HG02798 (cell line): Measurements from ENCODE around the gene CUEDC1.
"Not testable (repeated sequence)": the region's sequence is repeated elsewhere in the genome, so short reads cannot be mapped to it uniquely, and the experiment has no call there.

ENCODE experiments used
- ATAC-seq: cut with Tn5 transposase; IDR thresholded peaks from one replicate; pipeline ENCODE4 v1.9.1; 2021; ENCODE audit warnings: mild to moderate bottlenecking; ENCODE audit not compliant: unreplicated experiment, poor library complexity

Gene CUEDC1

DNA sequence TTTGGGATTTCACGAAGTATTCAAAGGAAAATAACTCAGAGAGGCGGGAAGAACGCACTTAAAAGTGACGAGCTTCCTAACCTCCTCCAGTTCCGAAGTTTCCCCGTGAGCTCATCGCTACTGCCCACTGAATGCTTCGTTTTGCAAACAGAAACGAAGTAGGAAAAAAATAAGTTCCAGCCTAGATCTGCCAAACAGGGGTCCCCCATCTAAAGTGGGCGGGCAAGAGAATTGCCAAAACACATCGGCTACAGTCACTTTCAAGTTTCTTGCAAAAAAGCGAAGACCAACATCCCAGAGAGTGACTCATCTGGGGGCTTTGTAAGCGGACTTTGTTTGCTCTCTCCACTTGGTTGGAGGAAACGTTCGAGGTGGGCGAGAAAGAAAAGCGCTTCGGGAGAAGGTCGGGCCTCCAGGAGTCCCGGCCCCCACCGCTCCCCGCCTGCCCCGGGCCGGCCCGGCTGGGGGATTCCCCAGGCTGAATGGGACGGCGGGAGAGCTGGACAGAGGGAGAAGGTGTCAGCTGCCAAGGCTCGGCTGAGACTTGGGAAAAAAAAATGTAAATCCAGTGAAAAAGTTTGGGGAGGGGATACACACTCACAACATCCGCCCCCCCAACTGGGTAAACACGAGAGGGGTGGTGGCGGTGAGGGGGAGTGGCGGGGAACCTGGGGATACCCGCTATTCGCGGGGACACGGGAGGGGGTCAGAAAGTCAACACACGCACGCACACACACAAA lies 31.8 kb upstream of the CUEDC1 start:
- ATAC-seq, result no peak

GRCh38 chr17:57985675-57985974 lies 30.4 kb upstream of the CUEDC1 start:
- ATAC-seq, result no peak

DNA sequence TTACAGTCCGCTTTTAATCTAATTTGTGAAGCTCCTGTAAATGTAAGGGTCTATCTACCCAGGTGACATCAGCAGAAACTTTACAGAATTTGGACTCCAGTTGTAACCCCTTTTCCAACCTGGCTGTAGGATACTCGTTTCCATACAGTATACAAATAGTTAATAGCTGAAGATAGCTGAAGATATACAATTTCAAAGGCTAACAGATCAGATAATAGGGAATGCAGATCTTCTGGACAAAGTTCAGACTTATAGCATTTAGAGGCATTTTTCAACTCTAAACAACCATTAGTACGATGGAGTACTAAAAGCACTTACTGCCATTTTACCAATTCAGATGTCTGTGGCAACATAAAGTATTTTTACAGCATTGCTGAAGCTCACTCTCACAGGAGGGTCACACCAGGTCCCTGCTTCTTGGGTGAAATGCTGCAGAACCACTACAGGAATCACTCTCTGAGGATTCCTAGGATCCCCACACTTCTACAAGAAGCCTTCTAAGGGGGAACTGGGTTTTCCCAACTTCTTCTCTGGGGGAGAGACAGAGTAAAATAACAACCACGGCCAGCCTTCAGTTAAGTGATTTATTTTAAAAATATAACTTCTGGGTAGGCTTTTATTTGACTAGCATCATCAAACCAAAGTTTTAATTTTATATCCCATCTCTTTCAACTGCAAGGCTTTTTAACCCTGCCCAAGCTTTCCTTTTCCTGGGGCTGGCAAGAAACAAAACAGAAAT lies 29.9 kb upstream of the CUEDC1 start:
- no peak for ATAC-seq

- ATAC-seq, result no peak
Measured at GRCh38 chr17:57984261-57984890, 29.2 kb upstream of the CUEDC1 start.

GRCh38 chr17:57983446-57983845 lies 28.2 kb upstream of the CUEDC1 start:
- no peak for ATAC-seq

- no peak for ATAC-seq
Measured at GRCh38 chr17:57982452-57983170, 27.4 kb upstream of the CUEDC1 start.

GRCh38 chr17:57980522-57980921 lies 25.3 kb upstream of the CUEDC1 start:
- ATAC-seq, result no peak

GRCh38 chr17:57979076-57979475 lies 23.9 kb upstream of the CUEDC1 start:
- ATAC-seq, result no peak

DNA sequence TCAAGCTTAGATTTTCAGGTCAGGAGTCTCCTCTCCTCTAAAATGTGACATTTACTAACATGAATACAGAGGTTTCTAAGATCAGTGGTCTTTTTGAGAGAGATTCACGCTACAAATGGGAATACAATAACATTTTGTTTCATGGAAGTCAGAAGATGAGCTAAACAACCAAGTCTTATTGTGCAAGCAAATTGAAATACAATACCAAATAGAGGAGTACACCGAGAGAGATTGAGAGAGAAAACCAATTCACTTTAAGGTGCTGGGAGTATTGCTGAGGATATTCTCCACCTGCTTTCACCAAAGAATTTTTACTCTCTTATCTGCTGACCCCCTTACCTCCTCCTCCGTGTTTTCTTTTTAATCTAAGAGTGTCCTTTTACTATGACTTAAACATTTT lies 21.4 kb upstream of the CUEDC1 start:
- no peak for ATAC-seq

GRCh38 chr17:57975044-57975443 lies 19.8 kb upstream of the CUEDC1 start:
- ATAC-seq, result no peak

- not testable (repeated sequence) for ATAC-seq
Measured at GRCh38 chr17:57974053-57974824, 19.0 kb upstream of the CUEDC1 start.

DNA sequence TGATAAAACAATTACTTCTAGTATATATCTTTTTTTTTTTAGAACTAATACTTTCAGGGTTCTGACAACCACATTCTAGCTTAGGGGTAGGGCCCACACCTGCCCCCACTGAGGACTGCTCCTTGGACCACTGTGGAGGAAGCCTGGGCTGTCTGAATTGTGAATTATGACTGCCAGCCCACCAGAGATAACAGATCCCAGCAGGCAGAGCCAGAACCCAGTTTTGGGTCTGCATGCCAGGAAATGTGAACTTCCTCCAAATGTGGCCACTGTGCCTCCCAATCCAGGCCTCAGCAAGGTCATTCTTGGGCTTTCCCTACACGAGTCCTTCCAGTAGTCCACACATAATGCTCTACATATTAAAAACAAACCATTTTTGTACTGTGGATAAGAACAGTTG lies 16.9 kb upstream of the CUEDC1 start:
- ATAC-seq, result no peak

DNA sequence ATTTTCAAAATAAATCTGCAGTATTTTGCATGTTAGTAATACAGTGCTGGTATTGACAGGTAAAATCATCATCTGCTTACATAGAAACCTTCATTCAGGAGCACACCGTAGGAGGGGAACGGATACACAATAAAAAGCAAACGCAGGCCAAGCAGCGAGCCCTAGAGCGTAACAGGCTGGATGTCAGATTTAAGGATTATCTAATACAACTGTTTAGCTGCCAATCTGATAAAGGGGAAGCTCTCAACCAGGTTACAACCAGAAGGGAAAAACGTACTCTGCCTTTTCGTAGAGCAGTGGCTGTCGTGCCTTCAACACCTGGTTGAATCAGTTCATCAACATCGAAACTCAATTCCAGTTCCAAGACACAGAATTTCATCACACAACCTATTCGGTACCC lies 16.4 kb upstream of the CUEDC1 start:
- ATAC-seq, result no peak

- no peak for ATAC-seq
Measured at GRCh38 chr17:57970710-57971109, 15.5 kb upstream of the CUEDC1 start.

- no peak for ATAC-seq
Measured at GRCh38 chr17:57968456-57968855, 13.2 kb upstream of the CUEDC1 start.

DNA sequence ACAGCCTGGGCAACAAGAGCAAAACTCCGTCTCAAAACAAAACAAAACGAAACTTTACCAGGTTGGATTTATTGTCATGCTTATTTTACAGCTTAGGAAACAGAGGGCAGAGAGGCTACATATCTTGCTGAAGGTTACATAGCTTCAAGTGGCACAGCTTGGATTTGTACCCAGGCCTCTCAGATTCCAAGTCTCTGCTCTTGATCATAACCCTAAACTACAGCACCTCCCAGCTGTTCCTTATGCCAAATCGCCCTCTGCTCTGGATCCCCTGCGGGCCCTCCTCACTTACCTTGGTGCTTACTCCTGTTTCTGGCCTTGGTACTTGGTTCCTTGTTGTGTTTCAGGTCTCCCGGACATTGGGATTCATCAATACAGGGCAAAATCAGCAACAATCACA lies 11.7 kb upstream of the CUEDC1 start:
- no peak for ATAC-seq

DNA sequence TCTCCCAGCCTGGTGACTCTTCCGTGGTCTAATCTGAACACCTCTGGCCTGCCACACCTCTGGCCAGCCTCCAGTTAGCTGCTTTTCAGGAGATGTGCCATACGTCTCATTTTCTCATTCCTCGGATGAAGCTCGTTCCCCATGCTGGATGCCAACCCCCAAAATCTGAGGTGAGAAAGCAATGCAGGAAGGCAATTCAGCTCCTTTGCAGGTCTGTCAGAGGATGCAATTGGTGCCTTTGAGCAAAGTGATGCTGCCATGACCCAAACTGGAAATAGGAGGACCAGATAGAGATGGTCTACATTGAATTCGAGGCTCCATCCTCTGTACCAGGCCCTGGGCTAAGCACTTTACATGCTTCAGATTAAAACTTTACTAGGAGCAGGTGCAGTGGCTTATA lies 11.0 kb upstream of the CUEDC1 start:
- no peak for ATAC-seq

- ATAC-seq, result no peak
Measured at GRCh38 chr17:57965521-57966160, 10.4 kb upstream of the CUEDC1 start.

- ATAC-seq, result no peak
Measured at GRCh38 chr17:57963149-57963511, 7.9 kb upstream of the CUEDC1 start.
